GM12878 (cell line): ENCODE data around the gene SNX21. TPM values are rescaled to one million over a fixed set of nuclear protein-coding genes. Genes with fewer than 3 reads are reported as not detected.

Experiments used
- CREB1 ChIP-seq: IDR thresholded peaks from 2 replicates; pipeline ENCODE4 v1.6.1; 2012; ENCODE audit warnings: low read depth, mild to moderate bottlenecking, inconsistent platforms
- CREM ChIP-seq: IDR thresholded peaks from 2 replicates; pipeline ENCODE4 v1.6.1; 2014; ENCODE audit warnings: antibody characterized with exemption, low read depth
- EGR1 ChIP-seq, 2 experiments: IDR thresholded peaks; 1 replicate in 1 of 2; 2 replicates in 1 of 2; pipeline ENCODE4 v1.6.1; 2011 to 2012; ENCODE audit warnings: low read depth in 2 of 2, low read length in 2 of 2, borderline replicate concordance in 1 of 2, mild to moderate bottlenecking in 1 of 2, moderate library complexity in 1 of 2
- IRF5 ChIP-seq: fragments of 450-650 bp; IDR thresholded peaks from 2 replicates; pipeline ENCODE4 v1.6.1; 2017; ENCODE audit warnings: borderline replicate concordance
- LARP7 ChIP-seq: fragments of 450-650 bp; IDR thresholded peaks from 2 replicates; pipeline ENCODE4 v1.6.1; 2017; ENCODE audit warnings: mild to moderate bottlenecking
- MLLT1 ChIP-seq: fragments of 450-650 bp; IDR thresholded peaks from 2 replicates; pipeline ENCODE4 v1.6.1; 2016; ENCODE audit warnings: mild to moderate bottlenecking
- MXI1 ChIP-seq: fragments of 150-350 bp; IDR thresholded peaks from 2 replicates; pipeline ENCODE4 v1.6.1; 2011; ENCODE audit warnings: low read depth, mild to moderate bottlenecking, inconsistent platforms, low read length, improper control_type of control experiment
- PAX8 ChIP-seq: fragments of 450-650 bp; IDR thresholded peaks from 2 replicates; pipeline ENCODE4 v1.6.1; 2017; ENCODE audit warnings: mild to moderate bottlenecking, moderate library complexity
- PML ChIP-seq: IDR thresholded peaks from 2 replicates; pipeline ENCODE4 v1.6.1; 2012; ENCODE audit warnings: low read length, inconsistent platforms
- POLR2AphosphoS2 ChIP-seq: IDR thresholded peaks from 2 replicates; pipeline ENCODE4 v1.6.1; 2011; ENCODE audit warnings: low read depth, mild to moderate bottlenecking, low read length, improper control_type of control experiment, moderate library complexity
- POLR2AphosphoS5 ChIP-seq: IDR thresholded peaks from 2 replicates; pipeline ENCODE4 v1.6.1; 2011; ENCODE audit warnings: mild to moderate bottlenecking, low read length, inconsistent platforms
- RELA ChIP-seq: fragments of 450-650 bp; IDR thresholded peaks from 2 replicates; pipeline ENCODE4 v1.8.0; 2014; ENCODE audit warnings: borderline replicate concordance; ENCODE audit not compliant: partially characterized antibody
- SMAD5 ChIP-seq: IDR thresholded peaks from 2 replicates; pipeline ENCODE4 v1.6.1; 2016; ENCODE audit warnings: antibody characterized with exemption, low read depth
- STAT3 ChIP-seq: IDR thresholded peaks from 2 replicates; pipeline ENCODE4 v1.6.1; 2011; ENCODE audit warnings: low read depth, low read length, improper control_type of control experiment
- YBX1 ChIP-seq: fragments of 450-650 bp; IDR thresholded peaks from 2 replicates; pipeline ENCODE4 v1.6.1; 2016; ENCODE audit warnings: antibody characterized with exemption
- ZBED1 ChIP-seq: IDR thresholded peaks from 2 replicates; pipeline ENCODE4 v1.6.1; 2016; ENCODE audit warnings: borderline replicate concordance
- polyA plus RNA-seq, 11 experiments: library from polyadenylated mRNA; depleted of rRNA in 4 of 11; unstranded in 6 of 11; stranded (reverse) in 5 of 11; fragments of >200 nt; fragmentation: Nextera tagmentation in 4 of 11; fragmentation: Illumina TruSeq in 1 of 11; extraction: Ambion mirVana in 4 of 11; extraction: Trizol in 1 of 11; gene quantifications; 1 replicate in 1 of 11; 2 replicates in 10 of 11; pipeline versions ENCODE4 v1.2.1 to v1.2.3, GENCODE V29; 2011 to 2016; ENCODE audit warnings: inconsistent platforms in 2 of 11, missing spikeins in 2 of 11, low read depth in 1 of 11
- total RNA-seq, 4 experiments: library from RNA; depleted of rRNA in 3 of 4; stranded (reverse); fragments of >200 nt in 3 of 4; fragmentation: Illumina TruSeq in 1 of 4; extraction: Trizol in 1 of 4; gene quantifications; 2 replicates each; pipeline versions ENCODE4 v1.2.1 to v1.2.3, GENCODE V29; 2013 to 2021

Gene SNX21
- total and polyA plus RNA-seq, 10 of the 15 experiments (the other 5 are each of a cell fraction or from before 2014, with no cell fraction given) = 0.10 to 1.4 (median 0.57) TPM

- TF ChIP-seq PML (no peak), CREB1 (peak; percentile 77), PAX8 (no peak), YBX1 (no peak), LARP7 (peak; percentile 62; the same call in 1 of the 2 replicates), POLR2AphosphoS5 (peak; percentile 74), EGR1 (IDR thresholded peaks at IDR 0.05; ENCODE audit: borderline replicate concordance in 1 of 2, low read depth in 2 of 2, low read length in 2 of 2) (no peak), POLR2AphosphoS2 (no peak), MLLT1 (no peak; the same call in 1 of the 2 replicates), IRF5 (no peak), ZBED1 (no peak), SMAD5 (no peak), MXI1 (peak; percentile 96), CREM (peak; percentile 60; the same call in 1 of the 2 replicates), RELA (no peak), STAT3 (no peak)
- TF ChIP-seq, all 136 proteins: peak for 45
Observed at GRCh38 chr20:45812157-45813005, 21.2 kb upstream of the SNX21 start, which contains the start of gene UBE2C (continued).
